Calu3 (cell line): ENCODE measurements around the gene CYP19A1. TPM values are rescaled to one million over a fixed set of nuclear protein-coding genes. Genes with fewer than 3 reads are reported as not detected.

Source experiments
- BruUV-seq: library from RNA; stranded (reverse); fragments of 400-500 nt; replicated peaks from 2 replicates; lab custom pipeline; 2021; lab: Mats Ljungman, UMichigan
- CTCF ChIA-PET: fragments of 300-600 bp; sonication (Branson Sonifier 250); formaldehyde crosslinking; loops from one replicate; lab custom pipeline; 2022; ENCODE audit warnings: antibody characterized with exemption; lab: Charles Lee
- DNase-seq: peaks from one replicate; pipeline ENCODE4 v3.0.0; 2022
- H3K27ac Mint-ChIP-seq: one replicate; pipeline ENCODE4 v1.8.0; 2022; ENCODE audit warnings: mixed read lengths; ENCODE audit not compliant: unreplicated experiment
- H3K27me3 Mint-ChIP-seq: one replicate; pipeline ENCODE4 v1.8.0; 2022; ENCODE audit warnings: mixed read lengths; ENCODE audit not compliant: unreplicated experiment
- H3K36me3 Mint-ChIP-seq: one replicate; pipeline ENCODE4 v1.8.0; 2022; ENCODE audit warnings: mild to moderate bottlenecking, moderate library complexity, mixed read lengths; ENCODE audit not compliant: insufficient read depth, unreplicated experiment
- H3K4me1 Mint-ChIP-seq: one replicate; pipeline ENCODE4 v1.8.0; 2022; ENCODE audit warnings: mild to moderate bottlenecking, low read depth, mixed read lengths; ENCODE audit not compliant: unreplicated experiment
- H3K4me3 Mint-ChIP-seq: one replicate; pipeline ENCODE4 v1.8.0; 2022; ENCODE audit warnings: mild to moderate bottlenecking, low read depth, moderate library complexity, mixed read lengths; ENCODE audit not compliant: unreplicated experiment
- H3K9me3 Mint-ChIP-seq: one replicate; pipeline ENCODE4 v1.8.0; 2022; ENCODE audit warnings: low read depth, mixed read lengths; ENCODE audit not compliant: unreplicated experiment
- CTCF ChIP-seq: fragments of 200-600 bp; IDR thresholded peaks from one replicate; pipeline ENCODE4 v1.8.0; 2022; ENCODE audit warnings: antibody characterized with exemption; ENCODE audit not compliant: unreplicated experiment
- intact Hi-C: fragments of 100-400 bp; cut with micrococcal nuclease; formaldehyde crosslinking; loops from one replicate; pipeline ENCODE4 v1.10.0; 2022; ENCODE audit not compliant: unreplicated experiment
- total RNA-seq: library from RNA; stranded (reverse); gene quantifications from 2 replicates; pipeline ENCODE4 v1.2.3, GENCODE V29; 2022

Gene CYP19A1
- total RNA-seq, 1 experiment from 2014 or later: not detected

GRCh38 chr15:51243774-51244173 is 94.6 kb downstream of the CYP19A1 start:
- TF ChIP-seq CTCF: no peak
- Mint-ChIP-seq H3K9me3 (no peaks in the 10 kb centered on the region), H3K4me1 (no peaks in the 10 kb centered on the region), H3K27me3 (peaks cover 46% of the 10 kb centered on the region), H3K36me3 (no peaks in the 10 kb centered on the region), H3K4me3 (no peak overlapping the region), H3K27ac (no peak overlapping the region)
- DNase-seq: no peak
- no TSS peak for BruUV-seq
- intact Hi-C loops: no loop called here
- CTCF ChIA-PET: no interaction called here

GRCh38 chr15:51240066-51240465 is 98.3 kb downstream of the CYP19A1 start:
- CTCF ChIA-PET: interaction anchor here (1.0 kb wide), 1 partner anchor 143 kb away, joined by 4 read pairs; no protein-coding TSS in a partner anchor
- H3K27ac Mint-ChIP-seq: no peak overlapping the region
- TF ChIP-seq CTCF: no peak
- peaks cover 35% of the 10 kb centered on the region for H3K27me3 Mint-ChIP-seq
- no peaks in the 10 kb centered on the region for H3K9me3 Mint-ChIP-seq
- H3K4me3 Mint-ChIP-seq: no peak overlapping the region
- H3K36me3 Mint-ChIP-seq: no peaks in the 10 kb centered on the region
- no peaks in the 10 kb centered on the region for H3K4me1 Mint-ChIP-seq
- BruUV-seq: no TSS peak
- intact Hi-C loops: no loop called here
- no peak for DNase-seq

GRCh38 chr15:51237816-51238215 is 100.6 kb downstream of the CYP19A1 start:
- CTCF ChIA-PET: interaction anchor here (1.2 kb wide), 1 partner anchor 9 kb away, joined by 3 read pairs; no protein-coding TSS in a partner anchor
- no peak overlapping the region for H3K4me3 Mint-ChIP-seq
- peaks cover 35% of the 10 kb centered on the region for H3K27me3 Mint-ChIP-seq
- no peaks in the 10 kb centered on the region for H3K4me1 Mint-ChIP-seq
- DNase-seq: no peak
- H3K9me3 Mint-ChIP-seq: no peaks in the 10 kb centered on the region
- H3K27ac Mint-ChIP-seq: no peak overlapping the region
- no peaks in the 10 kb centered on the region for H3K36me3 Mint-ChIP-seq
- BruUV-seq: no TSS peak
- intact Hi-C loops: no loop called here
- no peak for TF ChIP-seq CTCF

- Mint-ChIP-seq H3K4me1 (no peaks in the 10 kb centered on the region), H3K9me3 (no peaks in the 10 kb centered on the region), H3K36me3 (no peaks in the 10 kb centered on the region), H3K4me3 (no peak overlapping the region), H3K27ac (no peak overlapping the region), H3K27me3 (peaks cover 20% of the 10 kb centered on the region)
- no TSS peak for BruUV-seq
- CTCF ChIA-PET: interaction anchor here (0.6 kb wide), 1 partner anchor 1035 kb away, joined by 6 read pairs; no protein-coding TSS in a partner anchor
- no peak for DNase-seq
- no peak for TF ChIP-seq CTCF
- intact Hi-C loops: no loop called here
Measured at GRCh38 chr15:51234176-51234927, 104.0 kb downstream of the CYP19A1 start.
